Activated CD4-positive, alpha-beta T cell treated with anti-CD3 and anti-CD28 coated beads for 4 hours (primary cell): ENCODE data around the gene FRMD4B.

Experiments used
- DNase-seq, 2 donors: peaks; one replicate each; pipeline ENCODE4 v3.0.0-alpha.2; 2020

The FRMD4B gene

DNA sequence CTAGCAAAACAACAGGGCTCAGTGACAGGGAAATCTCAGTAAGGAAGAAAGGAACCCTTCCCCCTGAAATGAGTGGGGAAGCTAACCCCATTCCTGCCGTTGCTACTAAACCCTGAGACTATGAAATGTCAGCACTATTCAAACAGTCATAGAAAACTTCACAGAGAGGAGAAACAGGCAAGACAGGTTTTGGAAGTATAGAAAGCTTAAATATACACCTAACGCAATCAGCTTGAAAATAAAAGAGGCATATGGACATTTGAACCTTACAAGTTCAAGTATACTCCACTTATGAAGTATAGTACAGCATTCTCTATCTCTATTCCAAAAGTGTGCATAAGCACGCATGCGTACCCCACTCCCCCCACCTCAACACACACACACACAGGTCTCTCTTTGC, 17.6 kb upstream of the FRMD4B start:
- DNase-seq: no peak

DNA sequence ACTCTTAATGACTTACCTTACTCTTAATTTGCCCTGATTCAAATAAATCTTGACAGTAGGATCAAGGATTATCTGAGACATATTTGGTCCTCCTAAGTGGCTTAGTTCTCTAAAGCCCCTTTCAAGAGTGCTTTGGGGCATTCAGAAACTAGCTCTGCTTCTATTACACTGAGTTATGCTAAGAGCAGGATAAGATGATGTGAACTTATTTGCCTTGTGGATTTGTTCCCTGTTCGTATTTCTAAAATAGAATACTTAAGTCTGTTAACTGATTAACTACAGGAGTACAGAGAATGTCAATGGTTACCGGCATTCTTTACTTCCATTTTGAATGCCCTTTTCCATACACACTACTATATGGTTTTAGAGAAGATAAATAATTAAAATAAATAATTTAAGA, 14.8 kb upstream of the FRMD4B start:
- no peak for DNase-seq

DNA sequence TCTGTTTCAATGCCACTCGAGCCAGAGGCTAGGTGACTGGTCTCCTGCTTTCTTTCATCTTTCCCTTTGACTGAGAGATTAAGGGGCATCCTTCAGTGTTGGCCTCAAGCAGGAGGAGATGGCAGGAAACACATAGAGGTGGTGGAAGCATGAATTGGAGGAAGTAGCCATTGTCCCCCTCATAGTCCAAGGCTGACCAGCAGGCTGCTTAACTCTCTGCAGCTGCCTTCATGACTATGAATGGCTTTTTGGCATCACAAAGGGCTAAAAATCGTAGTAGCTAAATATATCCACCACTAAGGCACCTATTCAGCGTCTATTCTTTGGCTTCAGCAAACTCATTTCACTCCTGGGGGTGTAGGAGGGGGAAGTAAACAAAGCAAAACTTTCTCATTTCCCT, 7.0 kb upstream of the FRMD4B start:
- DNase-seq: no peak

DNA sequence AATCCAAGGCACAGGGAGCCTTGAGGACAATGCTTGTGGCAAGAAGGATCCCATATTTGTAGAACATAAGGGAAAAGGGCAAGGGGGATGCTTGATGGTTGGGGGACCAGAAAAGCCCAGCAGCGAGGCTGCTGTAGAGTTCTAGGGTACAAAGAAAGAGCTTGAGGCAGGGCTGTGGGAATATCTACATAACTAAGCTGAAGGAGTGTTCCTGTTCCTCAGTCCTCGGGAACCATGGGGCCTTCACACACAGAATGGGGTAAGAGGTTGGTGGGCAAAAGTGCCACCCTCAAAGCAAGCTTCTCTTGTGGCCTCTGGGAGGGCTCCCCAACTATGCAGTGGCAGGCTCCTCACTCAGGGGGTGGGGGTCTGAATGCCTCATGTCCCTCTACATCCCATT, 6.5 kb upstream of the FRMD4B start:
- DNase-seq: no peak

DNA sequence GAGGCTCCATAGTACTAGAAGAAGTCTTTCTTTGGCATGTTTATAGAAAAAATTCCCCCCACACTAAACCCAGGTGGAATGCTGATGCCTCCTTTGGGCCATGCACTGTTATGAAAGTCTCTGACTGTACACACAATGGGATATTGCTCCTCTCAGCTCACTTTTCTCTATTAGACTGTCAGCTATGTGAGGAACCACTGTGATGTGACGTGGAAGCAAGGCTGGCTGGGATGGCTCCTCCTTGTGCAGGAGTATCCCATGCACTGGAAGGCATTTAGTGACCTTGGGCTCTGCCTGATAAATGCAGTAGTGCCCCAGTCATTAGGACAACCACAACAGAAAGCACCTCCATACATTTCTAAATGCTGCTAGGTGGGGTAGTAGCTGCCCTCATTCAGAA, 5.7 kb upstream of the FRMD4B start:
- DNase-seq: no peak

DNA sequence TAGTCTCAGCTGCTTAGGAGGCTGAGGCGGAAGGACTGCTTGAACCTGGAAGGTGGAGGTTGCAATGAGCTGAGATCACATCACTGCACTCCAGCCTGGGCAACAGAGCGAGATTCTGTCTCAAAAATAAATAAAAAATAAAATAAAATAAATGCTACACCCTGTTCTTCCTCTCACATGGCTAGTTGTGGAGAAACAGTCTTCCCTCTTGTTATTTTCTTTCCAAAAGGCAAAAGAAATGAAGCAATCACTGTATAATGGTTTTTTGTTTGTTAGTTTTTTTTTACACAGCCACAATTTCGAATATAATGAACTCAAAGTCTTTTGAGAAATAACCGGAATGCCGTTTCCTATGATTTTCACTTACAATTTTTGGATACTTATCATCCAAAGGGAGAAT, 4.9 kb upstream of the FRMD4B start:
- no peak for DNase-seq

DNA sequence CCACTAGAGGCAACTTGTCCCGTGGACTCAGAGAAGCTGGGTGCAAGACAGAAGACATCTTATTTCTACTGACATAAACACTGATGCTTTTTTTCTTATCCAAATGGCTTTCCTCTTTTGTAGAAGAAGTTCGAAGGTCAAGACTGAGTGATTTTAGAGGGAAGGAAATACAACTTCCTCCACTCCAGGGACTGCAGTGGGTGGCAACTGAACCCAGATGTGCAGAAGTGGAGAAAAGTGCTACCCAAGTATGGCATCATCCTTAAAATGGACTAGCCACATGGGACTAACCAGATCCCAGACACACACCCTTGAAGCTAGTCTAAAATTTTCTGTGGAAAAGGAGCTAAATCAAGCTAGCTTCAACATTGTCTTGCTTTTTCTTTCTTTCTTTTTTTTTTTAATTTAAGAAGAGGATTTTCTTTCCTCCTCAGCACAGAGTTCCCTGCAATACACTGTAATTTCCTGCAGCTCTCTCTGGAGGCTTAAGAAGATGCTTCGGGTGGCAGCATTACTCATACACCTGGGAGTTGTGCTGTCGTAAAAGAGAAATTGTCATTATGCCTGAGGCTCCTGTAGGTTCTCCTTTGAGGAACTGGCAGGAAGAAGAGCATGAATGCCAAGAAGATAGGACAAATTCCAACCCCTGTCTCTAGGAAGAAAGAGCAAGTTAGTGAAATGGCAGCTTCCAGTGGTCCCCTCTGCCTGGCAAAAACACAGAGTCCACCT, 3.8 kb upstream of the FRMD4B start:
- DNase-seq: no peak

DNA sequence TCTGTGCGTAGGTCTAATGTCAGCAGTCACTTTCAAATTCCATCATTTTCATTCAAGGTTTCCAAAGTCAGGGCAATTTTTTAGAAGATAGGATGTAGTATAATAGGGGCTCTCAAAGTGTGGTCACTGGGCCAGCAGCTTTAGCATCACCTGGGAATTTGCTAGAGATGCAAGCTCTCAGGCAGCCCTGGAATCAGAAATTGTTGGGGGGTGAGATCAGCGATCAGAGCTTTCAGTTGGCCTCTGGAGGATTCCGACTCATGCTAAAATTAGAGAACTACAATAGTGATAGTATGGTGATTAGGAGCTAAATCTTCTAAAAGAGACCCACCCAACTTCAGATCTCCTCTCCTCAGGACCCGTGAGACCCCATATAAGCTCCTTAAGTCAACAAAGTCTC, 2.4 kb upstream of the FRMD4B start:
- no peak for DNase-seq

DNA sequence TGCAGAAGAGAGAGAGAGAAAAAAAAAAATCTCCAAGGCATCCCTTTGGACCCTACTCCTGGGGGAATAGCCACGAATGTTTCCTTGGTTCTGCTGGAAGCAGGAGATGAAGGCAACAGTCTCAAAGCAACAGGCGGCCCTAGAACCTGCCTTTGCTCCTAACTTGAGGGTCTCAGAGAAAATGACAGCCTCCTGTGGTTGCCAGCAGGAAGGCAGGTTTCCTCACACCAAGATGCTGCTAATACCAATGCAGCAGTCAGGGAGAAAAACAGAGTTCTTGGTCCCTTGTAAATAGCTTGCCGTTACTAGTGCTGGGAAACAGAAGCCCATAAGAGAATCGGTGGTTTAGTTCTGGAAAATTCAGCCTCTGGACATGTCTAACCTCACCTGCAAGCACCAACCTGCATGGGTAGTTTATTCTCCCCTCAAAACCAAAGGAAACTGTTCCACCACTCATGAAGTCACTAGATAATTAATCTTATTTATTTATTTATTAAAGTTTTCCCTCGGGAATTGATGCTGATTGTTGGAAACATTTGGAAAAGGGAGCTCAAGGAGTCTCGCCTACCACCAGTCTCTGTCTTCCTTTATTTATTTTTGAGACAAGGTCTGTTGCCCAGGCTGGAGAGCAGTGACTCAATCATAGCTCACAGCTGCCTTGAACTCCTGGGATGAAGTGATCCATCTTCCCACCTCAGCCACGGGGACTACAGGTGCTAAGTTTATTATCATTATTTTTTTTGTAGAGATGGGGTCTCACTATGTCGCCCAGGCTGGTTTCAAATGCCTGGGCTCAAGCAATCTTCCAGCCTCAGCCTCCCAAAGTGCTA, 883 bp upstream of the FRMD4B start:
- DNase-seq: no peak

DNA sequence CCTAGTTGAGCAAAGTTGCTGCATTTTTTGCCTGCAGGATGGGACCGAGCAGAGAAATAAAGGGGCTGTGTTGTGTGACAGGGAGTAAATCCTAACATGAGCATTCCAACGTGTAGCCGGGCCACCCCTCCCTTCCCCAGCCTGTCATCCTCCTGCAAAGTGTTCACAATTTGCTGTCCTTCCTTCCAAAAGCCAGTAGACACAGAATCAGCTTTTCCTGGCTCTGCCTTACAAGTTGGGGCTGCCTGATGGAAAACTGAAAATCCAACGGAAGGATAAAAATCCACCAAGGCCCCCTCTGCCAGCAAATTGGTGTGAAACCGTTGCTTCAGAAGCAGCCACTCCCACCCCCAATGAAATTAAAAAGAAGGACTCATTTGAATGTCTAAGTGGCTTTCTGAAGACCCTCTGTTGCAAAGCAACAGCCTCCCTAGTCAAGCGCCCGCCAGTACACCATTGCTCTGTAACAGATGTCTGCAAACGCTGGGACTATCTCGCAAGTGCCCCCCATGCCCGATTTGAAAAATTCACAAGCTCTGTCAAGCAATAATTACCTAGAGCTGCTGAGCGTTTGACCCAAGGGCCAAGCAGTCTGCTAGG, 665 bp downstream of the FRMD4B start:
- no peak for DNase-seq

DNA sequence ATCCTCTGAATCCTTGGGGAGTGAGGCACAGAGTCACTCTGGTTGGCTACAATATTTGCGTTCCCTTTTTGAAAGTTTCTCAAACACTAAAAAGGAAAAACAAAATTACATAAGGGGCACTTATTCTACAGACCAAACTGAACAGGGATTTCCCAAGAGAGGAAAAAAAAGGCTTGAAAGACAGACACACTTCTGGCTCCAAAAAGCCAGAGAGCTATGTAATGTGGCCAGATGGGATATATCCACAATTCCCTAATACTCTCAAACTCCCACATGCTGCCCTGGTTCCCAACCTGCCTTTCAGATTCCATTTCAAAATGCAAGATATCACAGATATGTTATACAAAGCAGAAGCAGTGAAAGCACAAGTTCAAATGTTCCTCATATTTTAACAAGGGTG, 1.6 kb downstream of the FRMD4B start:
- DNase-seq: no peak

DNA sequence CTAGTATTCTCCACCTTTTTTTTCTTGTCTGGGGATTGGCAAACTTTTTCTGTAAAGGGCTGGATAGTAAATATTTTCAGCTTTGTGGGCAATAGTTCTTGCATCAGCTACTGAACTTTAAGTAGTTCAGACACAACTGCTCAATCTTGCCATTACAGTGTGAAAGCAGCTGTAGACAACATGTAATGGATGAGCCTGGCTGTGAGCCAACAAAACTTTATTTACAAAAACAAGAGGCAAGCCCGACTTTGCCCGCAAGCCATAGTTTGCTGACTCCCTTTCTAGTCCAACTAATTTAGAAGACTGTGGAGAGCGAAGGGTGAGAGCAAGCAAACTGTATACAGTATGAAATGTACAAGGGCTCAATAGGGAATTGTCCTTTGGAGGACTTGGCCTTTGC, 6.2 kb downstream of the FRMD4B start:
- DNase-seq: no peak

DNA sequence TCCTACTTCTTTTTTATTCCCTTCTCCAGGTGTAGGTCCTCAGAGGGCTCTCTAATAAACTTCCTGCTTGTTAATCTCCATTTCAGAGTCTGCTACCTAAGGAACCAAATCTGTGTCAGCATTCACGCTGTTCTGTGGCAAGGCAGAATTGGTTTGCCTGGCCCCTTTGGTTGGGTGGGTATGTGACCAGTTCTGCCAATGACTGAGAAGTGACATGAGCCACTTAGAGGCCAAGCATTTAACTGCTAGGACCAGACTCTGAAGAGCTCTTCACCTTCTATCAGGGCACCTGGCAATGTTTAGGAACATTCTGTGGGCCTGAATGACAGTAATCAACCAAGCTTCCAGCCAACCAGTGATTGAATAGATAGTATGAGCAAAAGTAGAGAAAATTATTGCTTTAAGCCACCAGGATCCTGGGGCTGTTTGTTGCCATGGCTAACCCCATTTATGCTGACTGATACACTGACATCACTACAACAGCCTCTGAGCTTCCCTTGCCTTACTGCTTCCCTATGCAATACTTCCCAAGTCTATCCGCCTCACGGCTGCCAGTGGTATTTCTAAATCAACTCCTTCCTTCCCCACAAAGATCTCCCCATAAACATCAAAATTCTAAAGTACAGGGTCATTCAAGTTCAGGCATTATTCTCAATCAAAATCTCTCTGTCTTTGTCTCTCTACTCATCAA, 7.6 kb downstream of the FRMD4B start:
- DNase-seq: no peak

DNA sequence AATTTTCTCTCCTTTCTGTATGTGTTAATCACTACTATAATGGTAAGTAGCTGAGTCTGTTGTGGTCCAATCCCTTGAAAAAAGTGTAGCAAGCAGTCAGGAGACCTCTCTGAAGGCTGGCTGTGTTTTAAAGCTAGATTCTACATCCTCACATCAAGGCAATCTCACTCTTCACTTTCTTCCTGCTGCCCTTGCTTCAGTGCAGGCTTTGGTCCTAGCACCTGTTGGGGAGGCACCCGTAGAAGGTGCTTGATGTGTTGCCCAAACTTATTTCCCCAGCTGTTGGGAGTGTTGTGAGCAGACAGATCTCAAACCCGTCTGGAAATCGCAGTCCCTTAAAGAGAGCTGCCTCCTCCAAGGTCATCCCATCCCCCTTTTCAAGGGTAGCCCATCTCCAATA, 8.6 kb downstream of the FRMD4B start:
- no peak for DNase-seq

DNA sequence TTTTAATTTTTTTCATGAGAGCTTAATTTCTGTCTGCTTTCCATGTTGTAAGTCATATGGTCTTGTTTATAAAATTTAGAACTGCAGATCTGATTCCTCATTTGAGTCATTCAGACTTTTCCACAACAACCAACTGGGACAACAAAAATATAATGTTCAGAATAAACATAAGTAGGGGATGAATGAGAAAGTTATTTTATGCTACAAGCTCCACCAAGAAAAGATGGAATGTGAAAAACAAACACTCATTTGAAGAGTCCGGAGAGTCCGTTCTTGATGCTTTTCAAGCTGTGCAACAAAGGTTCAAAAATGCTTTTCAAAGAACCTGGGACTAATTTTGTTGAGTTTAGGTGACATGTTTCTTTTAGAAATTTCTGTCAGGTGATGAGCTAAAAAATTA, 9.2 kb downstream of the FRMD4B start:
- DNase-seq: no peak

DNA sequence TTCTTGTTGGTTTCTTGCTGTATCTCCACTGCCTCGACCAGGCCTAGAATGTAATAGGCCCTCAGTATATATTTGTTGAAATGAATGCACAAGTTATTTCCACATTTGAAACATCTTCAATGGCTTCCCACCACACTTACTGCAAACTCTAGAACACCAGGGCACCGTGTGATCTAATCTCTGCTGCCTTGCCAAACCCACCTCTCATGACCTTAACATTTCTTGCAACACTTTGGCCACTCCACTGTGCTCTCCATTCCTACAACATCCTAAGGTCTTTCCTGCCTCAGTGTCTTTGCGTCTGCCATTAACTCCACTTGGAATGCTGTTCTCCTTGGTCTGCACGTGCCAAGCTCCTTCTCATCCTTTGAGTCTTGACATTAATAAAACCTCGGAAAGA, 14.1 kb downstream of the FRMD4B start:
- no peak for DNase-seq

DNA sequence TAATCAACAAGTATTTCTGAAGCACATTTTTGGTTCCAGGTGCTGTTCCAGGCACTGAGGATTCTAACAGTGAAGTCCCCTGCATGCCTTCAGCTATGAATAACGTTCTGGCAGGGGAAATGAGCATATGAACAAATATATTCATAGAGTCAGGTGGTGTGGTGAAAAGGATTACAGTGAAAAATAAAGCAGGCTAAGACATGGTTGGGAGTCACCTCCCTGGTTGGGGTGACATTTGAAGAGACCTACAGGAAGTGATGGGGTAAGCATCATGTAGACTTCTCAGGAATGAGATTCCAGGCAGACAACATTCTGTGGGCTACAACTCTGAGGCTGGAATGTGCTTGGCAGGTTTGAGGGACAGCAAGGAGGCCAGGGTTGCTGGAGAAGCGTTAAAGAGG, 15.0 kb downstream of the FRMD4B start:
- DNase-seq: no peak

DNA sequence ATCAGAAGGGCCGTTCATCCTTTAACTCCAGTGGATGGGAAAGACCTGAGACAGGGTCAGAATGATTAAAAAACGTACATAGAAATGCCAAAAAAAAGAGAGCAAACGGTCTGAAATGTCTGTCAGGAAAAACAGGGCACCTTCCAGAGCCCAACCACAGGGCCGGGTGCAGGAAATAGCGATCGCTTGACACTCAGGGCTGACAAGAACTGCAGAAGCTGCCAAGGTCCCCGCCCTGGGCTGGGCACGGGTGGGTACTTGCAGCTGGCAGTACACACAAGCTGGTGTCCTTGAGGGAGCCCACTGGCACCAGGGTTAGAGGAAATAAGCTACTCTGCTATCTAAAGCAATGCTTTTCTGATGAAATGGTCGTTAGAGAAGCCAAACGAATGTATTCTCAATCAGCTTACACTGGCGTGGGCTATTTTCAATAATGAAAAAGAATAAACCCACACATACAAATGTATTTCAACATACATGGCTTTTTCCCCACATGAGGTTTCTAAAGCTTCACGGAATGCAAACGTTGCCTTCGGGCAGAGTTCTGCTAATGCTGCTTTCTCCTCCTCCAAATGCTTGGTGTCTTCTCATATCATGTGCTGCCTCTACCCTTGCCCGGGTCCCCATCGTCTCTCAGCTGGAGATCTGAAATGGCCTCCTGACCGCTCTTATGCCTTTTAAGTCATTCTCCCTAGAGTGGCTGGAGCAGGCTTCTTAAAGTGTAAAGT, 15.6 kb downstream of the FRMD4B start:
- DNase-seq: peak in 1 of 2 donors; percentile 14

DNA sequence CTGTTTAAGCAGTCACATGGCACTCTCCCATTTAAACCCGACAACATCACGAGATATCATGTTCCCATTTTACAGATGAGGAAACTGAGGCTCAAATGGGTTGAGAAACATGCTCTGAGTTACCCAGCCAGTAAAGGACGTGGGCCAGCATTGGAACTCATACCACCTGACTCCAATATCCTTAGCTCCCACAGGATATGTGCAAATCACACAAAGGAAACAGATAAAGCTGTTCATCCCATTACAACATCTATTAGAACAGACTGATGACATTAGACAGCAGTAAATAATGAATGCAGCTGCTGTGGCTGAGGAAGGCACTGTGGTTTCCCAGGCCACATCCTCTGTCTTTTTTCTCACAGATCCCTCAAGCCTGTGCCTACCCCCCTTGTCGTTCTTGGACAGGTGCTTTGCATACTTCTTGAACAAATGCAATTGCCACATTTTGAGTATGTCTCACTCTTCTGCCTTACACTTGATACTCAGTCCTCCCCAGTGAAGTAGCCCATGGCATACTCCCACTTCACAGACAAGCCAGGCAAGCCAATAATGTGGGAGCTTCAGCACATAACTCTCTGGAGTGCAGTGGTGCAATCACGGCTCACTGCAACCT, 17.7 kb downstream of the FRMD4B start:
- no peak for DNase-seq

DNA sequence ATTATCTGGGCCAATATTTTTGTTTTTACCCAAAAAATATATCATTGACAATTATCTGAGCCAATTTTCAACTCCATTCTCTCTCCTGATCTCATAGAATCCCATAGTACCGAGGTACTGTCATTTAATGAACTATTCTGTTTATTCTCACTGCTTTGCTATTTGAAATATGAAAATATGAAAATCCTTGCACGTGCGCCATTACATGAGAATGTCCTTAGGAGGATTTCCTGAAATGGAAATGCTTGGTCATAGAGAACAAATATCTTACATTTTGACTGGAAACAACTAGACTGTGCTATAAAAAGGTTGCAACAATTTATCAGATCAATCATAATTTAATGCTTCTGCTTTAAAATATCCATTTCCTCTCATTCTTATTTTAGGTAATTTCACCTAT, 18.3 kb downstream of the FRMD4B start:
- no peak for DNase-seq

DNA sequence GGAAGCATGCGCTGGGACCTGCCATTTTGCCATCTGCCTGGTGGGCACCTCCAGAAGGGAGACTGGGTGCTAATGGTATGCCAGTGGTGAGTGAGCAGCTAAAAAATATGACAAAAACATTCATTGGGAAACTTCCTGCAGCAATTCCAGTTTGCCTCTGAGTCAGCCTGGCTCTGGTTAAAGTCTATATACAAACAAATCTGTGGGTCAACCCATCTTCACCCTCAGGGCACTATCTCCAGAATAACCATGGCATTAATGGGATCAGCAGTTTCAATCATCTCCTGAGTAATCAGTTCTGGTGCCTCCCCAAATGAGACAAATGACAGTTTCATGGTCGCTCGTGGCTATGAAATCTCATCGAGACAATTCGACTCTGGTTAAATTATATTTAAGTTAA, 21.5 kb downstream of the FRMD4B start:
- no peak for DNase-seq

DNA sequence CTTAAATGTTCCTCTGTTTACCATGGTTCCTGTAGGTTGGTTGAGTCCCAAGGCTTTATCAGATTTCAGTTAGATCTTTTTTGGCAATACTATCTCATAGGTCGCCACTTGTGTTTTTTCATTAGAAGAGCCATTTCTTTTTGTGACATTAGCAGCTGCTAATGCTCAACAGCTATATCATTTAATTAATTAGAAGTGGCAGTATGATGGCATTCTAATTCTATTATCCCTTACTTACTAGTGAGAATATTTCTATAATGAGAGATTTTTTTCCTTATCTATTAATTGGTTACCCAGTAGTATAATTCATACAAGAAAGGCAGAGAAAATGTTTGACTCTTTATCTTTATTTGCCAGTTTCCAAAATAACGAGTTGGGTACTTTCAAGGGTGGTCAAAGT, 25.2 kb downstream of the FRMD4B start:
- DNase-seq: no peak

DNA sequence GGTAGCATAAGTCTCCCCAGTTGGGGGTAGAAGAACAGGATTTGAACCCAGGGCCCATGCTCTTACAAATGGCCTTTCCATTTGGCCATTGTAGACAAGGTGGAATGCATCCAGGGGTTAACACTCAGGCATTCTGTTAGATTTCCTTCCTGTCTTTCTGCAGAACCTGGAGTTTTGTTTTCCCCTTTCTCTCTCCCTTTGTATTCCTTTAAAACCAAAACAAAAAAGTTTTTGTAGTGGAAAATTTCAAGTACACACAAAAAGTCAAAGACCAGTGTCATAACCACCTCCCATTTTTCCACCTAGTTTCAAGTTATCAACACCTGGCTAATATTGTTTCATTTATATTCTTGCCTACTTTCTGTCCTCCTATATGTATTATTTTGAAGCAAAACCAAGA, 26.0 kb downstream of the FRMD4B start:
- no peak for DNase-seq
